DMS53 treated with DMSO at 0.1 percent for 48 hours (cell line): ENCODE results near the gene PRKAG2.

ENCODE experiments used
- DNase-seq: peaks from one replicate; lab custom pipeline; 2025; ENCODE audit not compliant: unreplicated experiment; lab: John Stamatoyannopoulos, UW

PRKAG2 gene

DNA sequence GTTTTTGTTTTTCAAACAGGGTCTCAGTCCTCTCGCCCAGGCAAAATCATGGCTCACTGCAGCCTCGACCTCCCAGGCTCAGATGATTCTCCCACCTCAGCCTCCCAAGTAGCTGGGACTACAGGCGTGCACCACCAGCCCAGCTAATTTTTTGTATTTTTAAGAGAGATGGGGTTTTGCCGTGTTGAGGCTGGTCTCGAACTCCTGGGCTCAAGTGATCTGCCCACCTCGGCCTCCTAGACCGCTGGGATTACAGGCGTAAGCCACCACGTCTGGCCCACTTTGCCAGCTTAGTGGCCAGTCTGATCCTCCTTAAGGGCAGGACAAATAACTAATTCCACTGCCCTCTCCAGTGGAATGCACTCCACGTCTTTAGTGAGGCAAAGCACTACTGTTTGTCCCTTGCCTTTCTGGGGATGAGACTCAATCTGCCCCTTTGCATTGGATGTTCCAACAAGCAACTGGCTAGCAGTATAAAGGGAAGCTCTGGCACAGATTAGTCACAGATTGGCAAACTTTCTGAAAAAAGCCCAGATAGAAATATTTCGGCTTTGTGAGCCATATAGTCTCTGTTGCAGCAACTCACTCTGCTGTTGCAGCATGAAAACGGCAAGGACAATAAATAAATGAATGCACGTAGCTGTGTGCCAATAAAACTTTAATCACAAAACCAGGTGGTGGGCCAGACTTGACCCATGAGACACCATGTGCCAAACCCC, 213.4 kb downstream of the PRKAG2 start:
- DNase-seq: no peak

DNA sequence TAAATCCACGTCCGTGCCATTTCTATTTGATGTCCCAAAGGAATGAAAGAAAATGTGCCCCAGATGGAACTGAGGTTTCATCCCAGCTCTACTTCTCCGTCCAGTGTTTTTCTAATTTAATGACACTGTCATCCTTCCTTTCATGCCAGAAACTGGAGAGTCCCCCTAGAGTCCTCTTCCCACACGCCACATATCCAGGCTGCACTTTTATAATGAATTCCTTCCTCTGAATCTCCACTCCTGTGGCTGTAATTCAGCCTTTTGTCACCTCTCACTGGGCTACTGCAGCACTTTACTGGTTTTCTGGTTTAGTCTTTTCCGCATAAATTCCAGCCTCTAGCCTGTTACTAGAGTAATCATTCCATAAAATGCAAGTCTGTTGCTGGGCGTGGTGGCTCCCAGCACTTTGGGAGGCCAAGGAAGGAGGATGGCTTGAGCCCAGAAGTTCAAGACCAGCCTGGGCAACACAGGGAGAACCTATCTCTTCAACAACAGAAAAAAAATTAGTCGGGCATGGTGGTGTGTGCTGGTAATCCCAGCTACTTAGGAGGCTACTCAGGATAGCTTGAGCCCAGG, 214.6 kb downstream of the PRKAG2 start:
- DNase-seq: no peak

DNA sequence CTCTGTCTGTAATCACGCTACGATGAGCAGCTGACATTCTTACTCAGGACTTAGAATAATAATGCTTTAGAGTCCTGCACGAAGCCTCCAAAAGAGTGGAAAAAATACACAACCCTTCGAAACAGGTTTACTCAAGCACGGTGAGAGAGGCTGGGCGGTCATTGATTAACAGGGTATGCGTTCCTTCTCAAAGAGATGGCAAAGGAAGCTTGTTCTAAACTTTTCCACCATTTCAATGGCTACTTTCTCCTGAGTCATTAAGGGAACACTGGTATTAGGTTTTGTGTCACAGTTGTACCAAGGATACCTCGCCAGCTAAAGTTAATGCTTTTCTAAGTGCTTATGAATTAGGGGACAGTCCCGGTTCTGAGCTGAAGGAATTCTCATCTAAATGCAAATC, 215.3 kb downstream of the PRKAG2 start:
- DNase-seq: no peak

DNA sequence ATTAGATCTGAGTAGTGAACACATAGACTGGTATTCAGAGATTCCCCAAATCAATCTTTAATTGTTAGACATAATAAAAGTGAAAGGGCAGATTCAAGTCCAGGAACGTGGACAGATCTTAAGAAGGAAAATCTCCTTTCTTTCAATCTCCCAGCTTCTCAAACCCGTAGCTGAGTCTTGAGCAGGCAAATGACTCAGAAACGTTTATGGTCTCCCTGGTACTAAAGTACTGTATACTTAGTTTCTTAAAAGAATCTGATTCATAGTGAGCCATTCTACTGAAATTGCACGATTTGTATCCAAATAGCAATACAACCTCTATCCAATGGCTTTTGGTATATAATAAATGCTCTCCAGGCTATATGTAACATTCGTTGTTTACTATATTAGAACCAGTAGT, 216.8 kb downstream of the PRKAG2 start:
- DNase-seq: no peak

DNA sequence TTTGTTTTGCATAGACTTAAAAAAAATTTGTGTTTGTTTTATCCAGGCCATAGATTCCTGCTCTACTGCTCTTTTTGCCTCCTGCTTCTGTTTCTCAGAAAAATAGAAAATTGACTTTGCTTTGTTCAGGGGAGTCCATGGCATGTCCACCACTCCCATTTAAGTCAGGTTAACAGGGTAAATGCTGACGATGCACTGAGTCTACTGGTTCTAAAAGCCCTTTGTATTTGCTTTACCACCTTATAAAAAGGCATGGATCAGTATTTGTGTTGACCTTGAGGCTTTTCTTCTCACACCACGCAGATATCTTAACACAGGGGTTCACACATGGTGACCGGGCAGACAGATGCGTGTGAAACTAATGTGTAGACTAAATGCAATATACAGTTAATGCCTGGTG, 217.7 kb downstream of the PRKAG2 start:
- no peak for DNase-seq

DNA sequence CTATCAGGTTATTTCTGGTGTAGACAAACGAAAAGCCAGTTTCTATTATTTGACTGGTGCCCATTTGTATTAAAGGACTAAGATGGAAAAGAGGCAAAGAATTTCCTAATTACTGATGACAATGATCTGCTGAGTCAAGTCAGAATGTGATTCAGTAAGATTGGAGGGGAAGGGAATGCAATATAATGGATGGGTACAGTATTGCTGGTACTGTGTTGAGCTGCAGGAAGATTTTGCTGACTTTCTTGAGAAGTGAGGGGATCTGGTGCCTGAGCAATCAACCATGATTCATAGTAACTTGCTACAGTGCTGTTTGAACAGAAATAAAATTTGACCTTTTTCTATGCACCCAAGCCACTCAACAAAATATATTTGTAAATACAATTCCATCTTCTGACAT, 218.1 kb downstream of the PRKAG2 start:
- DNase-seq: no peak

DNA sequence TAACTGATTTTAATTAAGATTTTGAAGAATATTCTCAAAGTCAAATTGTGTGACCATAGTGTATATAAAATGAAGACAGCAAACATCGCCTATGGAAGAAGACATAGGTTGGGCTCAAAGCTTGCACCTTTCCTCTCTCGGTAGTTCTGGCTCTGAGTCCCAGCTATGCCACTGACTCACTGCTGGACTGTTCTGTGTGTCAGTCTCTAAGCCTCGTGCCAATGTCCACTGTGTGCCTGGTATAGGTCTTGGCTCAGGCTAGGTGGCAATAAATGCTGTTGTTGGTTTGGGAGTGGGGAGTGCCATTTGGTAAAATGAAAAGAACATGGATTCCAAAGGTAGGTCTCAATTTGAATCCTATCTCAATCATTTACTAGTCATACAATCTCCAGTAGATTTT, 219.7 kb downstream of the PRKAG2 start:
- no peak for DNase-seq

DNA sequence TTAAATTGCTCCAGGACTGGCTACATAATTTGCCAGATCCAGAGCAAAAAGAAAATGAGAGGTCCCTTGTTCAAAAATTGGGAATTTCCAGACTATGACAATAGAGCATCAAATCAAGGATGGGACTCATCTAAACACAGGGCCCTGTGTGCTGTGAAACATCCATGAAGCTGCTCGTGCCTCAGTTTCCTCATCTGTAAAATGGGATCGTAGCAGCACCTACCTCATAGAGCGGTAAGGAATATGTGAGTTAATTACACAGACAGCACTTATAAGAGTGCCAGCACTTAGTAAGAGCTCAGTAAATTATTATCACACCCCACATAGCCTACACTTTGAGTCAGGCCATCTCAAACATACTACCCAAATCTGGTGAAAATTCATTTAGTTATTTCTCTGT, 221.4 kb downstream of the PRKAG2 start:
- DNase-seq: no peak

DNA sequence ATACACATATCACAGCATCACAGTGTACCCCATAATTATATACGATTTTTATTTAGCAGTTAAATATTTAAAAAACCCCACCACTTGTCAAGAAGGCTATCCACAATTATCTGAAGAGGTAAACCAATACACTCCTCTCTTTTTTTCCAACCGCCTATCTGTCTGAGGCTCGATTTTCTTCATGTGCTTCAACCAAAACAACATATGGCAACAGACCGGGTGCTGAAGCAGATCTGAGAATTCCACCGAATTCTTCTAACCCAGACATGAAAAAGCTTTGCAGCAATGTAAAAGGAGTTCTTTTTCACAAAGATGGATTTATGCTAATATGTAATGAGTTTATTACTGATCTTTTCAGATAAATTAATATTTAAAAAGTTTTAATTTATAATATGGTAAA, 224.8 kb downstream of the PRKAG2 start:
- DNase-seq: no peak

DNA sequence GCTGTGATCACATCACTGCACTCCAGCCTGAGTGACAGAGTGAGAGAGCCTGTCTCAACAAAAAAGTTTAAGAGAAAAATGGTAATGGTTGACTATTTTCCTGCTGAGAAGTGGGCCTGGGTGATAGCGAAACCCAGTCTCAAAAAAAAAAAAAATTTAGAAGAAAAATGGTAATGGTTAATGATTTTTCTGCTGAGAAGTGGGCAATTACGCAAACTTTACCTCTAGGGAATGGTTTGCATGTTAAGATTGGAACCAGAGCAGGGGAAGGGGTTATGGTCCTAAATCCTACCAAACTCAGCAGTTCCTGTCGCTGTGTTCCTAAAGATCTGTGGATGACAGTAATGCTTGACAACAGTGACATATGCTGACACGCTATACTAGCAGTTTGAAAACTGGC, 226.8 kb downstream of the PRKAG2 start:
- no peak for DNase-seq

DNA sequence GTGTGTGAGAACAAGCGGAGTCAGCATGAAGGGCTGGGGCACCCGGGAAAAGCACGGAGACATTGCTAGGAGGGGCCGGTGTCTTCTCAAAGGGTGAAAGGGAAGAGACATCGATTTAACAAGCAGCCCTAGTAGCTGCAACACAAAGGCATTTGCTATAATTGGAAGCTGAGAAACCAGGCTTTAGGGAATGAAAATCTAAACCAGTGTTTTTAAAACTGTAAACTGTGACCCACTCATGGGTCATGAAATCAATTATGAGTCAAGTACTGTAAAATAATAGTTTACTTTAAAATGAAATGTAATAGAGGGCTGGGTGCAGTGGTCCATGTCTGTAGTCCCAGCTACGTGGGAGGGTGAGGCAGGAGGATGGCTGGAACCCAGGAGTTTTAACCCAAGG, 228.5 kb downstream of the PRKAG2 start:
- DNase-seq: no peak

DNA sequence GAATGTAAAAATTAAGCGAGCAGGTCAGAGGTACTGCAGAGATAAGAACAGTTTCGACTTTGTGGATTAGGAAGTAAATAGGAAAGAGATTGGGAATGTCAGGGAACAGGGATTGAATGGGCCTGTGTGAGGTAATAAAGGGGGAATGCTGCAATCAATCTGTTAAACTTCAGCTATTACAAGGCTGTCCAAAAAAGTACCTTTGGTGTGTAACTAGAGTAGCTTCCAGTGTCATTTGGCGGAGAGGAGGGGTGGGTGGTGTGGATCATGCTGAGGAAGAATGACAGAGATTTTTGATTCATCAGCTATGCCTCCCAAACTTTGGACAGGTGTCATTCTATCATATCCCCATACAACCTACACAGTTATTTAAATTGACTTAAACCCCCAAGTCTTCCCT, 229.0 kb downstream of the PRKAG2 start:
- no peak for DNase-seq

DNA sequence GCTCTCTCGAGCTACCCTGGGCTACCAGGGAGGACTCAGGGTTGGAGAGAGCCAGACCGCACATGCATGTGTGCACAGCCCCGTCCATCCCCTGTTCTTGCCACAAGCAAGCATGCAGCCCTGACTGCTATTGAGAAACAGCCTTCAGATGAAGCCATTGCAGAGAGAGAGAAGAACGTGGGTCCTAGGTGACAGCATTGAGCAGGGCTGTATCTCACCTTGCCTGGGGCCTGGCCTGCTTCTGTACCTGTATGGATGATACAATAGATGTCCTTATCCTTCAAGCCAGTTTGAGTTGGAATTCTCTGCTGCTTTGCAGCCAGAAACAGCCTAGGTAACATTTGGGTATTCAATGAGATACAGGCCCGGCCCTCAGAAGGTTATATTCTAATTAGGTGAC, 229.9 kb downstream of the PRKAG2 start:
- DNase-seq: no peak

DNA sequence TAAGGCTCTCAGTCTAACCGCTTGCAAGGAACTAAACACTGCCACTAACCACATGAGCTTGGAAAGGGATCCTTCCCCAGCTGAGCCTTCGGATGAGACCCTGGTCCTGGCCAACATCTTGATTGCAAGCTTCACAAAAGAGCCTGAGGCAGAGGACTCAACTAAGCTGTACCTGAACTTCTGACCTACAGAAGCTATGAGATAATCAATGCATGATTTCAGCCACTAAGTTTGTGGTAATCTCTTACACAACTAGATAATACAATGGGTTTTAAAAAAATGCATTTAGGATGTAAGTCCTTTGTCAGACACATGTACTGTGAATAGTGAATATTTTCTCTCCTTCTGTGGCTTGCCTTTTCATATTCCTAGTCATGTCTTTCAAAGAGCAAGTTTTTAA, 231.6 kb downstream of the PRKAG2 start:
- DNase-seq: no peak

DNA sequence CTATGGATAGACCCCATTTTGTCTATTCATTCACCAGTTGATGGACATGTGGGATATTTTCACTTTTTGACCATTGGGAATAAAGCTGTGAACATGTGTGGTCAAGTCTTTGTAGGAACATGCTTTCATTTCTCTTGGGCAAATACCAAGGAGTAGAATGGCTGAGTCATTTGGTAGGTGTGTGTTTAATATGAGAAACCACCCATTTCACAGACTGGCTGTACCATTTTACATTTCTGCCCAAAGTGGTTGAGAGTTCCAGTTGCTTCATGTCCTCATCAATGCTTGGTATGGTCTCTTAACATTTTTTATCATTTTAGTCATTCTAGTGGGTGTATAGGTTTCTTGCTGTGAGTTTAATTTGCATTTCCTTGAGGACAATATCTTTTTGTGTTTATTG, 232.4 kb downstream of the PRKAG2 start:
- DNase-seq: no peak

DNA sequence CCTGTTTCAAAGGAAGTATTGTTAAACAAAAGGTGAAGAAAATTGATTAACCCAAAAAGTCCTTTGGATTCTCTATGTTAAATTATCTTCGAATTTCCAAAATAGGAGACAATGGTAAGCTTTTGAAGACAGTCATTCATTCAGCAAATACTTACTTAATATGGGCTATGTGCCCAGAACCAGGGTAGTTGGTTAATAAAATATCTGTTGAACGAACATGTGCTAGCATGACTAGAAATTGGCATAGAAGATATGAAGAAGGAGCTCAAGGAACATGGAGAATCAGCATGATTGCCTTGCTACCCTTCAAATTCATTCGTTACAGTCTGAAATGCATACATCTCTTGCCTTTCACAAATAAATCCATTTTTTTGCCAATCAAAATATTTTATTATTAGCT, 234.2 kb downstream of the PRKAG2 start:
- no peak for DNase-seq

DNA sequence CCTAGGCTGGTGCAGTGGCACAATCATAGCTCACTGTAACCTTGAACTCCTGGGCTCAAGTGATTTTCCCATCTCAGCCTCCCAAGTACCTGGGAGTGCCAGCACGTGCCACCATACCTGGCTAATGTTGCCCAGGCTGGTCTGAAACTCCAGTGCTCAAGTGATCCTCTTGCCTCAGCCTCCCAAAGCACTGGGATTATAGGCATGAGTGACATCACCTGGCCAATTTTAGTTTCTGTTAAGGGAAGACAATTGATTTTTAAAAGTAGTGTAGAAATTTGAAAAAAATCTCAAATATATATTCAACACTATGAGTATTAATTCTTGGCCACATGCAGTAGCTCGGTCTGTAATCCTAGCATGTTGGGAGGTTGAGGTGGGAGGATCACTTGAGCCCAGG, 235.3 kb downstream of the PRKAG2 start:
- no peak for DNase-seq

DNA sequence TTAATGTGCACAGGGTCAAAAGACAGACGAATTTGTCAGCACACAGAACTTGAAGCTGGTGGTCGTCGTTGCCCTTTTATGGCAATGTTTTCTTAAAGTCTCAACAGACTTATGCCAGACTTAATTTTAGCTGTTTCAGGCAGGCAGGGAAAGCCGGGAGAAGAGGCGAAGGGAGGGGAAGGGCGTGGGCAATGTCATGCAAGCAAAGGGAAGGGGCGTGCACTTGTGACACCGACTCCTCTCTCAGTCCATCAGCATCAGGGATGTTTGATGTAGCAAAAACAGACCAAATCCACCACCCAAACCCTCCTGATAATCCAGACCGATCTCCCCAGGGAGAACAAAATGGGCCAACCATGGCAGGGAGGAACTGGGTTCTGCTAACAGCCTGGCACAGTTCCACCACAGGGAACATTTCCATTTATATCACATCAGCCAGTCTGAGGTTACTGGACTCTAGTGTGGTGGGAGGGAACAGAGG, 239.1 kb downstream of the PRKAG2 start:
- DNase-seq: no peak

DNA sequence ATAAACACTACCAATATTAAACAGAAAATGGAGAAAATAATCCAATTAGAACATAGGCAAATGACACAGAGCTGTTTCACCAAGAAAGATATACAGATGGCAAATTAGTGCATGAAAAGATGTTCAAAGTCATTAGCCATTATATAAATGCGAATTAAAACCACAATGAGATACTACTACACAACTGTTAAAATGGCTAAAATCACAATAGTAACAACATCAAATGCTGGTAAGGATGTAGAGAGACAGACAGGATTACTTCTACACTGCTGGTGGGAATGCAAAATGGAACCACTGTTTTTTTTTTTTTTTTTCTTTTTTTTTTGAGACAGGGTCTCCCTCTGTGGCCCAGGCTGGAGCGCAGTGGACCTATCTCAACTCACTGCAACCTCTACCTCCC, 242.3 kb downstream of the PRKAG2 start:
- no peak for DNase-seq

DNA sequence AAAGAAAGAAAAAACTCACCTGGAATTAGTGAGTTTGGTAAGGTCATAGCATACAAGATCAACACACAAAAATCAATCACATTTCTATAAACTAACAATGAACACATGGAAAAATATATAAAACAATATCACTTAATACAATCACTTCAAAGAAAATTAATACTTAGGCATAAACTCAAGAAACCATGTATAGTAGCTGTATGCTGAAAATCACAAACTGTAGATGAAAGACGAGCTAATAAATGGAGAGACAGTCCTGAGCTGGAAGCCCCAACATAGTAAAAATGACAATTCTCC, 243.5 kb downstream of the PRKAG2 start:
- DNase-seq: no peak

DNA sequence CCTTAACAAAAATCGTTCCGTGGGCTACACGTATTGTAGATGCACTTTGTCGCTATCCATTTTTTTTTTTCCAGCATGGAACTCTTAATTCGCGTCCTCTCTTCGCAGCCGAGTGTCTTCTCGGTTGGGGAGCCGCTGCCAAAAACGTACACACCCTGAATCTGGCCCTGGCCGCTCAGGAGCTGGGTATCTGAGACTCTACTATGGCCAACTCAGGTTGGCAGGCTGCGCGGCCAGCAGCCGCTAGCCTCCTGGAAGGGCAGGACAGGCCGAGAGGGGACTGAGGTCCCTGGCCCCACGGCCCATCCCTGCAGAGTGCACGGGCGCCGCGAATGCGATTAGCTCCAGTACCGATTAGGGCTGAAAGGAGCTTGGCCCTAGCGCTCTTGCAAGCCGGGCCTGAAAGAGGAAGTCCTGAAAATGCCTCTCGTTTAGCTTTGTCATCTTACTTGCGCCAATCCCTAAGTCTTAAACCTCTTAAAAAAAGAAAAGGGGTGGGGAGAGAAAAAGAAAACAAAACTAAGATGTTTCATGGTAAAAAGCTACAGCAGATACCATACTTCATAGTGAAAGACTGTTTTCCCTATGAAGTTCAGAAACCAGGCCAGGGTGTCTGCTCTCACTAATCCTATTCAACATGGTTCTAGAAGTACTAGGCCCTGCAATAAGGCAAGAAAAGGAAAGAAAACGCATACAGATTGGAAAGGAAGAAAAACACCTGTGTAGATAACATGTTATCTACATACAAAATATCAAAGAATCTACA, 244.0 kb downstream of the PRKAG2 start:
- peak; percentile 82 for DNase-seq

DNA sequence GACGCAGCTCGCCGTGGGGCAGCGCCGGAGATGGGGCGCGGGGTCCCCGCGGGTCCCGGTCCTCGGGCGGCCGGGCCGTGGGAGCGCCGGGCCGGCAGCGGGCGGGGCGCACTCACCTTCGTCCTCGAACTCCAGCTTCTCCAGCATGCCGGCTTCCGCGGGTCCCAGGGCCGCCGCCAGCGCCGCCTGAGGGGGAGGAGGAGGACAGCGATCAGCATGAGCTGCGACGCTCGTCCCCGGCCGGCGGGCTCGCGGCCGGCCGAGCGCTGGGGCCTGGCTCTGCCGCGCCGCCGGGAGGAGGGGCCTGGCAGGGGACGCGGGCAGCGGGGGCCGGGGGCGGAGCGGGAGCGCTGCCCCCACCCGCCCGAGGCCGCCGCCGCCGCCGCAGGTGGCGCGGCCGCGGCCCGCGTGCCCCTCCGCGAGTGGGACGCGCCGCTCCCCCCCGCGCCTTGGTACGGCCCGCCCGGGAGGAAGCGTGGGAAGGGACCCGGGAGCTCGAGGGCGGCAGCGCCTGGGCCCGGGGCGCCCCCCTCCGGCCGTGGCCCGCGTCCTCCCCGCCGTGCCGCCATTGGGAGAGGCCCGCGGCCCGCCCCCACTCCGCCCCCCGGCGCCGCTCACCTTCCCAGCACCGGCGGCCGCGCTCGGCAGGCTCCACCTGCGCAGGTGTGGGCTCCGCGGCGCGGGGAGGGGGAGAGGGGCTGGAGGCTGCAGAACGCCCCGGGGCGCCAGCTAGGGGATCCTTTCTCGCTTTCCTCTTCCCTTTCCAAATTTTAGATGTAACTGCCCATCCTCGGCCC, 244.8 kb downstream of the PRKAG2 start:
- peak; percentile 96 for DNase-seq
